Natural killer cell (primary cell): ENCODE measurements around the gene LNX1. TPM values are rescaled to one million over a fixed set of nuclear protein-coding genes. Genes with fewer than 3 reads are reported as not detected.

Source experiments
- ATAC-seq, 3 donors: fragments of 150-1000 bp in 2 of 3; fragments of 200-7000 bp in 1 of 3; cut with Tn5 transposase; 1 replicate in 1 of 3; 2 replicates in 2 of 3; pipeline ENCODE4 v1.10.0; 2021; ENCODE audit warnings: mild to moderate bottlenecking in 2 of 3, moderate library complexity in 2 of 3
- DNase-seq, 2 donors: peaks; one replicate each; pipeline versions ENCODE4 v3.0.0 to v3.0.0-alpha.2; 2013 to 2021; ENCODE audit warnings: mixed read lengths in 1 of 2
- H3K27ac ChIP-seq: one replicate; pipeline ENCODE4 v1.5.1; 2013; ENCODE audit warnings: mild to moderate bottlenecking, low read length
- H3K27me3 ChIP-seq: one replicate; pipeline ENCODE4 v1.6.1; 2013; ENCODE audit warnings: low read length; ENCODE audit not compliant: control insufficient read depth, insufficient read depth
- H3K36me3 ChIP-seq: one replicate; pipeline ENCODE4 v1.6.1; 2013; ENCODE audit warnings: low read length; ENCODE audit not compliant: control insufficient read depth, insufficient read depth
- H3K4me1 ChIP-seq: one replicate; pipeline ENCODE4 v1.6.1; 2013; ENCODE audit warnings: low read length; ENCODE audit not compliant: control insufficient read depth, insufficient read depth
- H3K4me3 ChIP-seq: one replicate; pipeline ENCODE4 v1.5.1; 2013; ENCODE audit warnings: low read length
- H3K9me3 ChIP-seq: one replicate; pipeline ENCODE4 v1.6.1; 2013; ENCODE audit warnings: low read length; ENCODE audit not compliant: control insufficient read depth, insufficient read depth
- H3K27ac Mint-ChIP-seq, 2 donors: one replicate each; pipeline ENCODE4 v1.8.0; 2022; ENCODE audit warnings: mild to moderate bottlenecking in 2 of 2, mixed read lengths in 2 of 2, moderate library complexity in 1 of 2
- H3K27me3 Mint-ChIP-seq, 2 donors: one replicate each; pipeline ENCODE4 v1.8.0; 2022; ENCODE audit warnings: low read depth in 2 of 2, mixed read lengths in 2 of 2
- H3K36me3 Mint-ChIP-seq: one replicate; pipeline ENCODE4 v1.8.0; 2022; ENCODE audit warnings: mixed read lengths
- H3K4me1 Mint-ChIP-seq, 2 donors: one replicate each; pipeline ENCODE4 v1.8.0; 2022; ENCODE audit warnings: mixed read lengths in 2 of 2
- H3K4me3 Mint-ChIP-seq: one replicate; pipeline ENCODE4 v1.8.0; 2022; ENCODE audit warnings: mild to moderate bottlenecking, moderate library complexity, mixed read lengths
- H3K9me3 Mint-ChIP-seq, 2 donors: one replicate each; pipeline ENCODE4 v1.8.0; 2022; ENCODE audit warnings: mixed read lengths in 2 of 2
- WGBS: methylation state at CpG from one replicate; pipeline ENCODE4 v1.1.7; 2013; ENCODE audit warnings: missing lambda C conversion rate; ENCODE audit not compliant: insufficient coverage; 5-methylcytosine and 5-hydroxymethylcytosine counted together
- intact Hi-C: fragments of 100-400 bp; cut with micrococcal nuclease; formaldehyde crosslinking; loops from one replicate; pipeline ENCODE4 v1.14.2; 2022
- total RNA-seq, 4 donors: library from RNA; stranded (reverse); fragments of 120-200 nt in 1 of 4; gene quantifications; one replicate each; pipeline versions ENCODE4 v1.2.3 to v1.2.4, GENCODE V29; 2013 to 2022
- TF ChIP-seq, protein P1 (sequence below): fragments of 200-600 bp; IDR thresholded peaks from one replicate; pipeline ENCODE4 v1.8.0; 2022; ENCODE audit warnings: antibody characterized with exemption

Gene LNX1
- total RNA-seq, 3 donors from 2014 or later (not counting 1 experiment from before 2014, with no cell fraction given): not detected

DNA sequence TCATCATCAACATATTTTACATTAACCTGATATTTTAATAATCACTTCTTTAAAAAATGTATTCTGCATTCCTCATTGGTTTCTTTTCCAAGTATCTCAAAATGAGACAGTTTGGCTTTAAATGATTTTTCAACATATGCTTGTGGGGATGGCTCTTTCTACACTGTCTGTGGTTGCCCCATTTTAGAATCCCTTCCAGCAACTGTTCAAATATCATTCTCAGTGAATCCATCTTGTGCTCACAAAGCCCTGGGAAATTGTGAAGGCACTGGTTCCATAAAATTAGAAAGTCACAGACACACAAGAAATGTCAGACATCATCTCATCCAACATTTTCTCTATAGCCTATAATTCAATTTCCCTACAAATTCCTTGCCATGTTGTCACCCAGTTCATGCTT lies 103.5 kb downstream of the LNX1 start:
- peaks cover 0 to 2% of the 10 kb centered on the region in 2 donors for H3K9me3 Mint-ChIP-seq
- intact Hi-C loops: no loop called here
- Histone ChIP-seq H3K36me3 (no peaks in the 10 kb centered on the region), H3K4me1 (no peaks in the 10 kb centered on the region), H3K27me3 (no peaks in the 10 kb centered on the region), H3K4me3 (no peak overlapping the region), H3K27ac (no peak overlapping the region), H3K9me3 (no peaks in the 10 kb centered on the region)
- peaks cover 8 to 65% of the 10 kb centered on the region in 2 donors for H3K27me3 Mint-ChIP-seq
- DNase-seq: no peak
- ATAC-seq: no peak
- no peaks in the 10 kb centered on the region for H3K4me1 Mint-ChIP-seq
- TF ChIP-seq, protein P1, sequence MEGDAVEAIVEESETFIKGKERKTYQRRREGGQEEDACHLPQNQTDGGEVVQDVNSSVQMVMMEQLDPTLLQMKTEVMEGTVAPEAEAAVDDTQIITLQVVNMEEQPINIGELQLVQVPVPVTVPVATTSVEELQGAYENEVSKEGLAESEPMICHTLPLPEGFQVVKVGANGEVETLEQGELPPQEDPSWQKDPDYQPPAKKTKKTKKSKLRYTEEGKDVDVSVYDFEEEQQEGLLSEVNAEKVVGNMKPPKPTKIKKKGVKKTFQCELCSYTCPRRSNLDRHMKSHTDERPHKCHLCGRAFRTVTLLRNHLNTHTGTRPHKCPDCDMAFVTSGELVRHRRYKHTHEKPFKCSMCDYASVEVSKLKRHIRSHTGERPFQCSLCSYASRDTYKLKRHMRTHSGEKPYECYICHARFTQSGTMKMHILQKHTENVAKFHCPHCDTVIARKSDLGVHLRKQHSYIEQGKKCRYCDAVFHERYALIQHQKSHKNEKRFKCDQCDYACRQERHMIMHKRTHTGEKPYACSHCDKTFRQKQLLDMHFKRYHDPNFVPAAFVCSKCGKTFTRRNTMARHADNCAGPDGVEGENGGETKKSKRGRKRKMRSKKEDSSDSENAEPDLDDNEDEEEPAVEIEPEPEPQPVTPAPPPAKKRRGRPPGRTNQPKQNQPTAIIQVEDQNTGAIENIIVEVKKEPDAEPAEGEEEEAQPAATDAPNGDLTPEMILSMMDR: no peak
- no peak overlapping the region for H3K4me3 Mint-ChIP-seq
- no peaks in the 10 kb centered on the region for H3K36me3 Mint-ChIP-seq
- H3K27ac Mint-ChIP-seq: no peak overlapping the region

- no peak overlapping the region for H3K27ac Mint-ChIP-seq
- 60% methylated on average over 1 of the region's 1 CpG for WGBS
- H3K36me3 Mint-ChIP-seq: no peaks in the 10 kb centered on the region
These were observed 105.6 kb downstream of the LNX1 start for GRCh38 chr4:53485658-53486040.

DNA sequence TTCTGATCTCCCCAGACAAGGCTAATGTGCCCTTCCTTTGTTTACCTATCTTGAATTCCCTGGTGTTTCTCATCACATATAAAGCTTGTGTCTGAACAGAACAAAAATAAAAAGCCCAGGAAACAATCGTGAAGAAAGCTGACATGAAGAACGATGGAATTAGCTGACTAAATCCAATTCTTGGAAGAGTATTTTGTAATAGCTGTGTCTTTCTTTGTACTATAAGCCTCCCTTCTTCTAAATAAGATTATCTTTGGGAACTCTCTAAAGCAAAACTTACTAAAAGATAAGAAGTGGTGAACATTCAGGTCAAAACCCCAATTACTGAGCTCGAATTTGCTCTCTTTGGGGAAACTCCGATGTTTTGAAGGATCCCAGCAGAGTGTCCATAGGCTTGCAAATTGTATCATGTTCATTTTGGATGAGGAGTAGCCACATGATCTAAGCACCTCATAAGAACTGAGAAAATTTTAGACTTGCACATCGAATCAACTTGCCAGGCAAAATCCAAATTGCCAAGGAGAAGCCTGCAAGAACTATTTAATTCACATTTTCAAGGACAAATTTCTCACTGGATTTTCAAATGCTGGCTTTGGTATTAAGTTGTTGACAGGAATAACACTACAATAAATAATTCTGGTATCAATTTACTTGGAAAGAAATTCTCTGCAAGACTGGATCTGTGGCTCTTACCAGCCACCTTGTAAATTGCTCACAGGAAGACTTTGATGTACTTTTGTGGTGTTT lies 106.2 kb downstream of the LNX1 start:
- Histone ChIP-seq H3K36me3 (no peaks in the 10 kb centered on the region), H3K4me3 (no peak overlapping the region), H3K27me3 (no peaks in the 10 kb centered on the region), H3K27ac (no peak overlapping the region), H3K4me1 (no peaks in the 10 kb centered on the region), H3K9me3 (no peaks in the 10 kb centered on the region)
- 82% methylated on average over 4 of the region's 5 CpGs for WGBS
- intact Hi-C loops: no loop called here
- Mint-ChIP-seq H3K27me3 (peaks cover 8 to 58% of the 10 kb centered on the region in 2 donors), H3K4me3 (no peak overlapping the region), H3K4me1 (no peaks in the 10 kb centered on the region), H3K27ac (no peak overlapping the region), H3K36me3 (no peaks in the 10 kb centered on the region), H3K9me3 (peaks cover 0 to 2% of the 10 kb centered on the region in 2 donors)
- ATAC-seq (no peak), DNase-seq (no peak)
- TF ChIP-seq, protein P1: no peak

More at GRCh38 chr4:53485658-53486040, 105.6 kb downstream of the LNX1 start:
- ATAC-seq: no peak
- no peak overlapping the region for H3K4me3 Mint-ChIP-seq
- H3K27me3 Mint-ChIP-seq: peaks cover 8 to 63% of the 10 kb centered on the region in 2 donors
- no peaks in the 10 kb centered on the region for H3K4me1 Mint-ChIP-seq
- TF ChIP-seq, protein P1: no peak
- no peaks in the 10 kb centered on the region for H3K9me3 ChIP-seq
- H3K9me3 Mint-ChIP-seq: peaks cover 0 to 2% of the 10 kb centered on the region in 2 donors
- H3K27ac ChIP-seq: no peak overlapping the region
- intact Hi-C loops: no loop called here
- DNase-seq: no peak
- no peak overlapping the region for H3K4me3 ChIP-seq
- H3K36me3 ChIP-seq: no peaks in the 10 kb centered on the region
- no peaks in the 10 kb centered on the region for H3K4me1 ChIP-seq
- H3K27me3 ChIP-seq: no peaks in the 10 kb centered on the region

- no peak overlapping the region for H3K4me3 Mint-ChIP-seq
- intact Hi-C loops: no loop called here
- ATAC-seq: no peak
- DNase-seq: no peak
- H3K4me1 ChIP-seq: no peaks in the 10 kb centered on the region
- H3K4me1 Mint-ChIP-seq: no peaks in the 10 kb centered on the region
- H3K27me3 Mint-ChIP-seq: peaks cover 7 to 44% of the 10 kb centered on the region in 2 donors
- no peaks in the 10 kb centered on the region for H3K36me3 Mint-ChIP-seq
- TF ChIP-seq, protein P1: no peak
- no peak overlapping the region for H3K4me3 ChIP-seq
- no peak overlapping the region for H3K27ac ChIP-seq
- no peak overlapping the region for H3K27ac Mint-ChIP-seq
- H3K9me3 Mint-ChIP-seq: peaks cover 0 to 2% of the 10 kb centered on the region in 2 donors
- no peaks in the 10 kb centered on the region for H3K27me3 ChIP-seq
- H3K9me3 ChIP-seq: no peaks in the 10 kb centered on the region
- no peaks in the 10 kb centered on the region for H3K36me3 ChIP-seq
- WGBS: 100% methylated on average over 1 of the region's 1 CpG
These were observed 108.0 kb downstream of the LNX1 start for GRCh38 chr4:53483250-53483649.
